GM12874 (cell line): ENCODE measurements around the gene PRKAR1B.

Experiments used
- CTCF ChIP-seq: IDR thresholded peaks from 2 replicates; pipeline ENCODE4 v1.5.1; 2011; ENCODE audit warnings: low read depth, mild to moderate bottlenecking, control low read depth, low read length, moderate library complexity; ENCODE audit not compliant: insufficient read depth

Gene PRKAR1B

GRCh38 chr7:631291-631711 is 95.8 kb downstream of the PRKAR1B start:
- TF ChIP-seq CTCF: no peak

GRCh38 chr7:630539-630938 is 96.5 kb downstream of the PRKAR1B start:
- TF ChIP-seq CTCF: no peak

GRCh38 chr7:630111-630511 is 97.0 kb downstream of the PRKAR1B start:
- TF ChIP-seq CTCF: no peak

- no peak for TF ChIP-seq CTCF
These were observed 98.3 kb downstream of the PRKAR1B start for GRCh38 chr7:628826-629225.

GRCh38 chr7:628402-628763 is 98.7 kb downstream of the PRKAR1B start:
- TF ChIP-seq CTCF: no peak

GRCh38 chr7:627661-628401 is 99.2 kb downstream of the PRKAR1B start:
- no peak for TF ChIP-seq CTCF

GRCh38 chr7:625376-625971 is 101.6 kb downstream of the PRKAR1B start:
- no peak for TF ChIP-seq CTCF
